Upper lobe of left lung (tissue), 6 donors: ENCODE measurements around the gene MEIS1. TPM values are rescaled to one million over a fixed set of nuclear protein-coding genes. Genes with fewer than 3 reads are reported as not detected.
A peak's percentile ranks its signal among the peaks of the same experiment; 100 is the strongest.

Source experiments
- ATAC-seq, 2 donors: fragments of 200-7000 bp; cut with Tn5 transposase; one replicate each; pipeline ENCODE4 v1.9.1; 2022; ENCODE audit warnings: mild to moderate bottlenecking in 2 of 2, moderate library complexity in 2 of 2; ENCODE audit not compliant: low FRiP score in 2 of 2
- DNase-seq, 2 donors: peaks; one replicate each; pipeline ENCODE4 v3.0.0-alpha.2; 2019 to 2020
- H3K27ac ChIP-seq, 4 donors: fragments of 200-600 bp; sonication (generic); one replicate each; pipeline ENCODE4 v1.5.1; 2016 to 2019
- H3K27me3 ChIP-seq, 4 donors: fragments of 200-600 bp; sonication (generic); one replicate each; pipeline ENCODE4 v1.5.1; 2017 to 2019
- H3K36me3 ChIP-seq, 4 donors: fragments of 200-600 bp; sonication (generic); one replicate each; pipeline ENCODE4 v1.5.1; 2016 to 2019
- H3K4me1 ChIP-seq, 4 donors: fragments of 200-600 bp; sonication (generic); one replicate each; pipeline ENCODE4 v1.5.1; 2018 to 2019
- H3K4me3 ChIP-seq, 4 donors: fragments of 200-600 bp; sonication (generic); one replicate each; pipeline ENCODE4 v1.5.1; 2017 to 2019; ENCODE audit warnings: mild to moderate bottlenecking in 2 of 4, moderate library complexity in 1 of 4
- H3K9me3 ChIP-seq, 4 donors: fragments of 200-600 bp; sonication (generic); one replicate each; pipeline ENCODE4 v1.5.1; 2018 to 2019
- CTCF ChIP-seq, 6 experiments: fragments of 450-650 bp in 4 of 6; fragments of 200-600 bp in 2 of 6; sonication (generic) in 2 of 6; IDR thresholded peaks; one replicate each; pipeline ENCODE4 v1.5.1; 2016 to 2019; ENCODE audit warnings: antibody characterized with exemption in 6 of 6
- EP300 ChIP-seq, 4 donors: sonication (generic); formaldehyde crosslinking; IDR thresholded peaks; one replicate each; pipeline ENCODE4 v1.5.1; 2017; ENCODE audit warnings: antibody characterized with exemption in 4 of 4, control low read depth in 2 of 4
- POLR2A ChIP-seq, 4 donors: fragments of 450-650 bp; IDR thresholded peaks; one replicate each; pipeline ENCODE4 v1.5.1; 2016 to 2017; ENCODE audit warnings: antibody characterized with exemption in 4 of 4, mild to moderate bottlenecking in 2 of 4
- POLR2AphosphoS5 ChIP-seq, 2 donors: sonication (generic); formaldehyde crosslinking; IDR thresholded peaks; one replicate each; pipeline ENCODE4 v1.5.1; 2017; ENCODE audit warnings: antibody characterized with exemption in 2 of 2
- WGBS, 2 donors: methylation state at CpG; one replicate each; pipeline ENCODE4 v1.1.5; 2017 to 2018; 5-methylcytosine and 5-hydroxymethylcytosine counted together
- total RNA-seq, 6 donors: library from RNA; depleted of rRNA in 4 of 6; stranded (reverse); fragments of >200 nt in 4 of 6; gene quantifications; one replicate each; pipeline versions ENCODE4 v1.1.0 to v1.2.1, GENCODE V29; 2016 to 2021
- donor health status: DM: no; HTN: no; CAD: no; lungs with moderate emphysema.
- donor health status: DM: no; HTN: yes; CAD: no; lungs with severe emphysema.

Gene MEIS1
- total RNA-seq, 6 donors from 2014 or later = 23.1 to 43.9 (median 30.0) TPM

DNA sequence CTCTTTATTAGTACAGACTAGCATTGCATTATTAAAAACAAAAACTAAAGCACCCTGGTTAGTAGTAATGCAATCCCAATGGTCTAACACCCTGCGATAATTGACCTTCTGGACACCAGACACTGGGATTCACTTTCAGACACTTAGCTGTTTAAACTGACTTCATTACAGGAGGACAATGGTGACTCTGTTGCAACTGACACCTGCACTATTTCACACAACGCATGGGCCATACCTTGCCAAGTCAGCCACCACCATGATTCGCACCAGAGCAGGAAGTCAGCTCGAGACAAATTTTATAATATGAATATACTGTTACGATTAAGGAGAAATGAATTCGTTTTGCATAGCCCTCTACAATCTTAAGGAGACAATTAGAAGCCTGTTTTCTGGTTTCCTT, 150.7 kb downstream of the MEIS1 start:
- no peak for DNase-seq
- TF ChIP-seq POLR2A (IDR thresholded peaks at IDR 0.05) (no peak), CTCF (IDR thresholded peaks at IDR 0.05) (no peak)
- no peak overlapping the region for H3K27ac ChIP-seq

GRCh38 chr2:66587216-66587615, 152.3 kb downstream of the MEIS1 start:
- no peak overlapping the region for H3K4me3 ChIP-seq
- H3K9me3 ChIP-seq = no peaks in the 10 kb centered on the region
- DNase-seq = no peak
- peaks cover 0 to 8% (median 4%) of the 10 kb centered on the region in 4 donors for H3K27me3 ChIP-seq
- H3K27ac ChIP-seq = peak overlapping the region in 1 of 4 donors; percentile 22
- no peaks in the 10 kb centered on the region for H3K4me1 ChIP-seq
- 46 to 47% methylated on average over 4 of the region's 4 CpGs for WGBS, 2 donors
- peak; percentile 15 to 63 for ATAC-seq
- TF ChIP-seq POLR2A (IDR thresholded peaks at IDR 0.05) = no peak
- no peak for TF ChIP-seq CTCF (IDR thresholded peaks at IDR 0.05)
- no peak for TF ChIP-seq POLR2AphosphoS5 (IDR thresholded peaks at IDR 0.05)
- TF ChIP-seq EP300 (IDR thresholded peaks at IDR 0.05) = no peak
- H3K36me3 ChIP-seq = no peaks in the 10 kb centered on the region

More for the DNA sequence above, 150.7 kb downstream of the MEIS1 start:
- Histone ChIP-seq H3K4me3 (no peak overlapping the region), H3K9me3 (no peaks in the 10 kb centered on the region), H3K36me3 (no peaks in the 10 kb centered on the region), H3K4me1 (peaks cover 0 to 7% (median 0%) of the 10 kb centered on the region in 4 donors), H3K27me3 (peaks cover 0 to 18% (median 8%) of the 10 kb centered on the region in 4 donors)
- no peak for ATAC-seq
- WGBS, 2 donors = 61 to 66% methylated on average over 6 of the region's 6 CpGs

DNA sequence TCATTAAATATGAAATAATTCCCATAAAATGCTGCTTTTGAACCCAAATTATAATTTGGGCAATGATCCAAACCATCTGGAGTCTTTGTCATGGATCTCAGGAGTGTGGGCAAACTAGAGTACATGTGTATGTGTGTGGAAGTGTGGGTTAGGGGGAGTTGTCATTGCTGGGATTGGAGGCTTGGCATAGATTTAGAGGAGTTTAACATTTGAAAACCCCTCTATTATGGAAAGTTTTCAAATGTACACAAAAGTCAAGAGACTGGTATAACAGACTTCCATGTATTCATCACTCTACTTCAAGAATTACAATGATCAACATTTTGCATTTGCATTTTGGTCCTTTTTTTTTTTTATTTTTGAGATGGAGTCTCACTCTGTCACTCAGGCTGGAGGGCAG, 159.1 kb downstream of the MEIS1 start:
- H3K27ac ChIP-seq = no peak overlapping the region
- no peaks in the 10 kb centered on the region for H3K9me3 ChIP-seq
- no peak overlapping the region for H3K4me3 ChIP-seq
- ATAC-seq (no peak), DNase-seq (no peak)
- no peaks in the 10 kb centered on the region for H3K36me3 ChIP-seq
- H3K27me3 ChIP-seq = no peaks in the 10 kb centered on the region
- H3K4me1 ChIP-seq = no peaks in the 10 kb centered on the region
- TF ChIP-seq CTCF (IDR thresholded peaks at IDR 0.05) (no peak), EP300 (IDR thresholded peaks at IDR 0.05) (no peak)

GRCh38 chr2:66595556-66595955, 160.6 kb downstream of the MEIS1 start:
- Histone ChIP-seq H3K4me3 (no peak overlapping the region), H3K9me3 (no peaks in the 10 kb centered on the region), H3K27me3 (no peaks in the 10 kb centered on the region), H3K36me3 (no peaks in the 10 kb centered on the region), H3K4me1 (no peaks in the 10 kb centered on the region), H3K27ac (no peak overlapping the region)
- ATAC-seq (no peak), DNase-seq (no peak)
- TF ChIP-seq POLR2AphosphoS5 (IDR thresholded peaks at IDR 0.05) (no peak), POLR2A (IDR thresholded peaks at IDR 0.05) (no peak), CTCF (IDR thresholded peaks at IDR 0.05) (no peak), EP300 (IDR thresholded peaks at IDR 0.05) (no peak)
- 51 to 57% methylated on average over 2 of the region's 2 CpGs for WGBS, 2 donors

DNA sequence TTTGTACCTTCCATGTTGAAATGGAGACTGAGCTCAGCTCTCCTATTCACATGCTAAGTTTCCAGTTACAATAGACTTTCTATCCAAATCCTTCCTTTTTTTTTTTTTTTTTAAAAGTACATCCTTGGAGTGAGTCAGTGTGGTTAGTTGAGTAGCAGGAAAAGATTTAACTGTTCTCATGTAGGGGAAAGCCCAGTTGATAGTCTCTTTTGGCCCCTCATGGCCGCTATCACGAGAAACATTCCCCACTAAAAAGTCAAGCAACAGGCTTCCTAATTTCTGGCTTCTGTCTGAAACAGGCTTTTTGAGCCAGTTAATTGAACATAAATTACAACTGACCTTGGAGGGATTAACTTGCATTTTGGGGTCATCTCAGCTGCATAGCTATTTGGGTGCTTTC, 161.3 kb downstream of the MEIS1 start:
- 95 to 96% methylated on average over 2 of the region's 2 CpGs for WGBS, 2 donors
- H3K9me3 ChIP-seq = no peaks in the 10 kb centered on the region
- no peaks in the 10 kb centered on the region for H3K27me3 ChIP-seq
- TF ChIP-seq POLR2A (IDR thresholded peaks at IDR 0.05) = no peak
- TF ChIP-seq CTCF (IDR thresholded peaks at IDR 0.05) = no peak
- no peak for TF ChIP-seq EP300 (IDR thresholded peaks at IDR 0.05)
- TF ChIP-seq POLR2AphosphoS5 (IDR thresholded peaks at IDR 0.05) = no peak
- H3K36me3 ChIP-seq = no peaks in the 10 kb centered on the region
- no peaks in the 10 kb centered on the region for H3K4me1 ChIP-seq
- H3K27ac ChIP-seq = no peak overlapping the region
- DNase-seq (no peak), ATAC-seq (no peak)
- H3K4me3 ChIP-seq = no peak overlapping the region
